Measurements from ENCODE around the gene FOXP2. TPM values are rescaled to one million over a fixed set of nuclear protein-coding genes. Genes with fewer than 3 reads are reported as not detected.

FOXP2 gene
- total and polyA plus RNA-seq, 2 of the 4 experiments (the other 2 are of a cell fraction), result 0.89 to 1.1 TPM

GRCh38 chr7:114368492-114368891 lies 46.1 kb upstream of the FOXP2 start:
- no peak overlapping the region for H2BK20ac ChIP-seq (ENCODE audit: low read depth, low read length)
- intact Hi-C loops (cut with micrococcal nuclease) (no loop called here), dilution Hi-C loops (cut with HindIII; ENCODE audit: low sequenced_read_pairs, unreplicated experiment) (no loop called here), in situ Hi-C loops (cut with MboI; ENCODE audit: low sequenced_read_pairs) (no loop called here)
- no peak overlapping the region for H2AK9ac ChIP-seq (replicated peaks; ENCODE audit: low read depth, low read length, poor library complexity)
- no peak overlapping the region for H2BK5ac ChIP-seq (ENCODE audit: low read depth, low read length, poor library complexity, severe bottlenecking)
- ChIA-PET CTCF (no interaction called here), POLR2A (ENCODE audit: unreplicated experiment) (no interaction called here)
- no peak overlapping the region for H2BK120ac ChIP-seq (ENCODE audit: low read depth, low read length)
- no peak overlapping the region for H2AK5ac ChIP-seq (ENCODE audit: low read depth, low read length)
- no CpG with 5 or more reads among the region's 2 CpGs for WGBS, 2 experiments (ENCODE audit: extremely low coverage in 2 of 2, insufficient read length in 1 of 2)
- H3K4me3 ChIP-seq (ENCODE audit: insufficient read depth, low read depth, low read length), result no peak overlapping the region
- H2BK15ac ChIP-seq (ENCODE audit: low read depth, low read length), result no peak overlapping the region
- no peaks in the 10 kb centered on the region for H3K9me1 ChIP-seq (ENCODE audit: insufficient read depth, low read length)
- no peak overlapping the region for H2AFZ ChIP-seq (replicated peaks; ENCODE audit: low read length, poor library complexity)
- H3K27ac ChIP-seq (ENCODE audit: insufficient read depth, low read length), result no peak overlapping the region
- no TSS peak for BruUV-seq (replicated peaks)
- H3K79me1 ChIP-seq (ENCODE audit: low read depth in 1 of 2, low read length in 2 of 2), result no peaks in the 10 kb centered on the region
- H4K5ac ChIP-seq (ENCODE audit: low read depth, low read length), result no peak overlapping the region
- H3K23ac ChIP-seq (ENCODE audit: low read depth, low read length), result no peak overlapping the region
- H3K4me2 ChIP-seq (ENCODE audit: low read depth, low read length), result no peak overlapping the region
- no peak overlapping the region for H3K56ac ChIP-seq (ENCODE audit: extremely low read depth, insufficient read depth, low read length)
- no peak for ATAC-seq (ENCODE audit: low read depth)
- no peak overlapping the region for H3K14ac ChIP-seq (replicated peaks; ENCODE audit: low read depth, low read length)
- H3K4ac ChIP-seq (ENCODE audit: low read depth, low read length), result no peak overlapping the region
- no peak overlapping the region for H3K9ac ChIP-seq (ENCODE audit: low read depth, low read length)
- no peak for DNase-seq
- TF ChIP-seq ELK1 (IDR thresholded peaks at IDR 0.05; ENCODE audit: borderline replicate concordance, low read depth, low read length) (no peak), BHLHE40 (IDR thresholded peaks at IDR 0.05; ENCODE audit: low read depth, low read length) (no peak), RFX5 (IDR thresholded peaks at IDR 0.05; ENCODE audit: low read depth, low read length) (no peak)
- no peaks in the 10 kb centered on the region for H3K4me1 ChIP-seq (ENCODE audit: control insufficient read depth, insufficient read depth, low read length)
- no peak overlapping the region for H3K18ac ChIP-seq (ENCODE audit: low read depth, low read length)
- no peak overlapping the region for H4K8ac ChIP-seq (ENCODE audit: low read depth in 2 of 2, low read length in 2 of 2)
- H3K36me3 ChIP-seq (ENCODE audit: control insufficient read depth, insufficient read depth, low read length), result no peaks in the 10 kb centered on the region
- no peaks in the 10 kb centered on the region for H3K27me3 ChIP-seq (ENCODE audit: control insufficient read depth, insufficient read depth, low read length)
- H4K20me1 ChIP-seq (ENCODE audit: insufficient read depth, low read length), result no peaks in the 10 kb centered on the region
- H4K91ac ChIP-seq (ENCODE audit: insufficient read depth, low read depth, low read length), result no peak overlapping the region
- H3K9me3 ChIP-seq (ENCODE audit: control insufficient read depth, insufficient read depth, low read length), result no peaks in the 10 kb centered on the region

Measured in IMR-90 (cell line).